ENCODE data around the gene RNF26. TPM values are rescaled to one million over a fixed set of nuclear protein-coding genes. Genes with fewer than 3 reads are reported as not detected.

RNF26 gene
- total RNA-seq, 1 experiment from 2014 or later = 64.3 TPM

GRCh38 chr11:119318240-119319135 is 15.8 kb upstream of the RNF26 start:
- no peaks in the 10 kb centered on the region for H3K9me2 ChIP-seq (ENCODE audit: insufficient read depth)
- peaks cover 20% of the 10 kb centered on the region for H3K27me3 ChIP-seq (ENCODE audit: insufficient read depth, low read depth)
- peaks cover 25% of the 10 kb centered on the region; the same call in 1 of the 2 replicates for H3F3A ChIP-seq (ENCODE audit: insufficient read depth, low read depth)
- no TSS peak for BruUV-seq (replicated peaks)
- H3K36me3 ChIP-seq (ENCODE audit: low read depth) = no peaks in the 10 kb centered on the region
- no peak overlapping the region for H3K4me3 ChIP-seq
- intact Hi-C loops (cut with micrococcal nuclease; ENCODE audit: unreplicated experiment) = loop anchor here (5.0 kb wide), 3 partner anchors 111 to 406 kb away; partner anchors contain the start of genes CBL and DPAGT1
- TF ChIP-seq, protein P1, sequence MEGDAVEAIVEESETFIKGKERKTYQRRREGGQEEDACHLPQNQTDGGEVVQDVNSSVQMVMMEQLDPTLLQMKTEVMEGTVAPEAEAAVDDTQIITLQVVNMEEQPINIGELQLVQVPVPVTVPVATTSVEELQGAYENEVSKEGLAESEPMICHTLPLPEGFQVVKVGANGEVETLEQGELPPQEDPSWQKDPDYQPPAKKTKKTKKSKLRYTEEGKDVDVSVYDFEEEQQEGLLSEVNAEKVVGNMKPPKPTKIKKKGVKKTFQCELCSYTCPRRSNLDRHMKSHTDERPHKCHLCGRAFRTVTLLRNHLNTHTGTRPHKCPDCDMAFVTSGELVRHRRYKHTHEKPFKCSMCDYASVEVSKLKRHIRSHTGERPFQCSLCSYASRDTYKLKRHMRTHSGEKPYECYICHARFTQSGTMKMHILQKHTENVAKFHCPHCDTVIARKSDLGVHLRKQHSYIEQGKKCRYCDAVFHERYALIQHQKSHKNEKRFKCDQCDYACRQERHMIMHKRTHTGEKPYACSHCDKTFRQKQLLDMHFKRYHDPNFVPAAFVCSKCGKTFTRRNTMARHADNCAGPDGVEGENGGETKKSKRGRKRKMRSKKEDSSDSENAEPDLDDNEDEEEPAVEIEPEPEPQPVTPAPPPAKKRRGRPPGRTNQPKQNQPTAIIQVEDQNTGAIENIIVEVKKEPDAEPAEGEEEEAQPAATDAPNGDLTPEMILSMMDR (conservative IDR thresholded peaks at IDR 0.05) = no peak
- TF ChIP-seq EZH2 (IDR thresholded peaks at IDR 0.05; ENCODE audit: low read depth) = no peak
- no peaks in the 10 kb centered on the region for H3K79me2 ChIP-seq (ENCODE audit: low read depth)
- H3K4me2 ChIP-seq = peak overlapping the region; percentile 31
- CTCF ChIA-PET = interaction anchor here (0.6 to 1.1 kb wide), 3 partner anchors 10 to 149 kb away, joined by 3 to 8 read pairs (median 3); no protein-coding TSS in a partner anchor
- no peaks in the 10 kb centered on the region for H3K9me3 ChIP-seq (ENCODE audit: insufficient read depth, low read depth)
- POLR2A ChIA-PET (ENCODE audit: unreplicated experiment) = interaction anchor here (0.5 kb wide), 1 partner anchor 112 kb away, joined by 4 read pairs; the partner anchor contains the start of gene CBL
- DNase-seq = peak; percentile 56 to 64
- H2AFZ ChIP-seq = no peak overlapping the region
- no peak overlapping the region for H3K27ac ChIP-seq
- H3K4me1 ChIP-seq (replicated peaks; ENCODE audit: insufficient read depth) = peaks cover 44% of the 10 kb centered on the region
- no peaks in the 10 kb centered on the region for H4K20me1 ChIP-seq (ENCODE audit: insufficient read depth)

GRCh38 chr11:119319136-119319699 is 15.1 kb upstream of the RNF26 start:
- H3F3A ChIP-seq (ENCODE audit: insufficient read depth, low read depth) = peaks cover 25% of the 10 kb centered on the region; the same call in 1 of the 2 replicates
- no peaks in the 10 kb centered on the region for H3K9me3 ChIP-seq (ENCODE audit: insufficient read depth, low read depth)
- no peak overlapping the region for H3K27ac ChIP-seq
- H3K4me1 ChIP-seq (replicated peaks; ENCODE audit: insufficient read depth) = peaks cover 44% of the 10 kb centered on the region
- H3K4me3 ChIP-seq = no peak overlapping the region
- H2AFZ ChIP-seq = no peak overlapping the region
- no peak for DNase-seq
- H3K27me3 ChIP-seq (ENCODE audit: insufficient read depth, low read depth) = peaks cover 20% of the 10 kb centered on the region
- ChIA-PET CTCF (interaction anchor here (0.6 to 1.1 kb wide), 2 partner anchors 10 to 19 kb away, joined by 3 to 8 read pairs; no protein-coding TSS in a partner anchor), POLR2A (ENCODE audit: unreplicated experiment) (interaction anchor here (0.5 to 0.7 kb wide), 2 partner anchors 113 to 150 kb away, joined by 4 to 5 read pairs; partner anchors contain the start of gene CBL)
- H3K36me3 ChIP-seq (ENCODE audit: low read depth) = no peaks in the 10 kb centered on the region
- no peaks in the 10 kb centered on the region for H4K20me1 ChIP-seq (ENCODE audit: insufficient read depth)
- H3K9me2 ChIP-seq (ENCODE audit: insufficient read depth) = no peaks in the 10 kb centered on the region
- TF ChIP-seq, protein P1 (conservative IDR thresholded peaks at IDR 0.05) = no peak
- TF ChIP-seq EZH2 (IDR thresholded peaks at IDR 0.05; ENCODE audit: low read depth) = no peak
- H3K4me2 ChIP-seq = peak overlapping the region; percentile 31; the same call in 1 of the 2 replicates
- intact Hi-C loops (cut with micrococcal nuclease; ENCODE audit: unreplicated experiment) = loop anchor here (5.0 kb wide), 3 partner anchors 112 to 407 kb away; partner anchors contain the start of genes CBL and DPAGT1
- H3K79me2 ChIP-seq (ENCODE audit: low read depth) = no peaks in the 10 kb centered on the region
- BruUV-seq (replicated peaks) = TSS peak; percentile 12

DNA sequence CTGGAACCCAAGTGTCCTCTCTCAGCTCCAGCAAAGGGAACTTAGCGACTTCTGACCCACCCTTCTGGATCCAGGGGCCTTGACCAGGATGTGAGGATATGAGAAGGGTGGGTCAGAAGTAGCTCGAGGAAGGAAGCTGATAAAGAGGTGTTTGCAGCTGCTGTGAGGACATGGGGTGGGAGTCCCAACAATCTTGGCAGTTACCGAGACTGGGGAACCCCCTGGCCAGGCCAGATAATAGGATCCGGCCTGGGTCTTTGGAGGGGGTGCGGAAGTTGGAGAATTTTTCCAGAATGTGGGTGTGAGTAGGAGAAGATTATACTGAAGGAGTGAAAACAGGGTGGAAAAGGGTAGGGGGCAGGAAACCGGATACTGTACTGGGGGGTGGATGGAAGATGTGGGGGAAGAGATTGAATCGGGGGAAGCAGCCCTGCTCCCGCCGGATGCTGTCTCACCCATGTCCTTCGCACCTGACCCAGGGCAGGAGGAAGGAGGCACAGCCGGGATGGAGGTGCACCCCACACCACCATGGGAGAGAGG is 14.6 kb upstream of the RNF26 start:
- Histone ChIP-seq H3K27me3 (ENCODE audit: insufficient read depth, low read depth) (peaks cover 20% of the 10 kb centered on the region), H3K27ac (no peak overlapping the region), H2AFZ (no peak overlapping the region), H3F3A (ENCODE audit: insufficient read depth, low read depth) (peaks cover 25% of the 10 kb centered on the region; the same call in 1 of the 2 replicates), H3K9me2 (ENCODE audit: insufficient read depth) (no peaks in the 10 kb centered on the region), H3K79me2 (ENCODE audit: low read depth) (no peaks in the 10 kb centered on the region), H3K36me3 (ENCODE audit: low read depth) (no peaks in the 10 kb centered on the region), H3K4me1 (replicated peaks; ENCODE audit: insufficient read depth) (peaks cover 44% of the 10 kb centered on the region), H3K4me2 (no peak overlapping the region), H3K9me3 (ENCODE audit: insufficient read depth, low read depth) (no peaks in the 10 kb centered on the region), H4K20me1 (ENCODE audit: insufficient read depth) (no peaks in the 10 kb centered on the region), H3K4me3 (no peak overlapping the region)
- DNase-seq = no peak
- intact Hi-C loops (cut with micrococcal nuclease; ENCODE audit: unreplicated experiment) = loop anchor here (5.0 kb wide), 4 partner anchors 112 to 407 kb away; partner anchors contain the start of genes CBL, DPAGT1, RPS25 and TRAPPC4
- ChIA-PET CTCF (interaction anchor here (0.5 to 1.1 kb wide), 2 partner anchors 19 to 249 kb away, joined by 3 read pairs; no protein-coding TSS in a partner anchor), POLR2A (ENCODE audit: unreplicated experiment) (interaction anchor here (0.7 kb wide), 1 partner anchor 151 kb away, joined by 5 read pairs; no protein-coding TSS in a partner anchor)
- no TSS peak for BruUV-seq (replicated peaks)
- TF ChIP-seq, protein P1 (conservative IDR thresholded peaks at IDR 0.05) = no peak
- TF ChIP-seq EZH2 (IDR thresholded peaks at IDR 0.05; ENCODE audit: low read depth) = no peak

All from PC-9 (cell line).